ENCODE data around the gene PSKH1.
"Not testable (repeated sequence)": the region's sequence is repeated elsewhere in the genome, so short reads cannot be mapped to it uniquely, and the experiment has no call there.

PSKH1 gene

DNA sequence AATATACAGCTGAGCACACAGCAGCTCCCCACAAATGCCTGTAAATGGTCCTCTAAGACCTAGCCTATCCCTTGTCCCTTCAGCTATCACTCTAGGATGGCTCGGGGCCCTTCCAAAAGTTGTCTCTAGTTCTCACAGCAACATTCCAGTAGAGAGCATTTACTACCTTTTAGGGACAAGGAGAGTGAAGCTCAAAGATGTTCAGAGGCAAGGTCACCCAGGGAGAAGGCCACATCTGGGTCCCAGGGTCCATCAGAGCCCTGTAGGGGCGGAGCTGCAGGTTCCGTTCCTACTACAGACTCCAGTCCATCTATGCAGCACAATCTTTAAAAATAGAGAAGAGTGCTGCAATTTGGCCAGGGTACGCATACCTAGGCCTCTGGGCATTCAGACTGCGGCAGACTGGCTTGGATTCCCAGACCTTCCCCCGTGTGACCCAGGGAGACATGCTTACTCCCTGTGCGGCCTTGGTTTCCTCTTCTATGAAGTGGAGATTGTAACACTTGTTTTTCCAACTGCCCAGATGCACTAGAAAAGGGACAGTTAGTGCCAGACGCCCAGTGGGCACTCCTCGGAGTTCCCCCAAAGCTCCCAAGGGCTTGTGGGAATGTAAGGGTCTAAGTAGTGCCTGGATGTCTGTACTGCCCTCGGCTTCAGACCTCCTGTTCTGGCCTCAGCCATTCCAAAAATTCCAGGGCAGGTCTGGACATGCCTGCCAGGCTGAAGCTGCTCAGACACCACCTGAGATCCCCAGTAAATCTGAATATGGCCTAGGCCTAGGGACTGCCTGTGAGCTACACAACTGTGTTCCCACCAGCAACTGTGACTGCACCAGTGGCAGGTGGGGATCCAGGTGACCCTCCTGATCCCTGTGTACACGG is 72.9 kb downstream of the PSKH1 start:
- H3K27ac ChIP-seq: no peak overlapping the region
- H3K9ac ChIP-seq (ENCODE audit: insufficient read length): no peak overlapping the region
- TF ChIP-seq FOXP2 (optimal IDR thresholded peaks at IDR 0.05; ENCODE audit: control extremely low read depth, extremely low read length, insufficient read depth) (no peak), POLR2AphosphoS5 (IDR thresholded peaks at IDR 0.05; ENCODE audit: borderline replicate concordance, low read depth, low read length) (no peak), EZH2 (IDR thresholded peaks at IDR 0.05) (no peak)
- H3K9me3 ChIP-seq (ENCODE audit: low read depth, low read length): no peaks in the 10 kb centered on the region
- no peak overlapping the region for H3K4me3 ChIP-seq
- DNase-seq (ENCODE audit: low read depth, low spot score): no peak
- no peaks in the 10 kb centered on the region for H3K36me3 ChIP-seq (ENCODE audit: insufficient read depth, low read length)

- Histone ChIP-seq H3K9me3 (ENCODE audit: low read depth, low read length) (no peaks in the 10 kb centered on the region), H3K4me3 (no peak overlapping the region), H3K36me3 (ENCODE audit: insufficient read depth, low read length) (no peaks in the 10 kb centered on the region), H3K9ac (ENCODE audit: insufficient read length) (no peak overlapping the region), H3K27ac (no peak overlapping the region)
- no peak for DNase-seq (ENCODE audit: low read depth, low spot score)
- TF ChIP-seq FOXP2 (optimal IDR thresholded peaks at IDR 0.05; ENCODE audit: control extremely low read depth, extremely low read length, insufficient read depth) (no peak), POLR2AphosphoS5 (IDR thresholded peaks at IDR 0.05; ENCODE audit: borderline replicate concordance, low read depth, low read length) (no peak), EZH2 (IDR thresholded peaks at IDR 0.05) (no peak)
Observed at GRCh38 chr16:67966549-67967182, 73.6 kb downstream of the PSKH1 start.

GRCh38 chr16:67967183-67967957 is 74.3 kb downstream of the PSKH1 start:
- H3K36me3 ChIP-seq (ENCODE audit: insufficient read depth, low read length): no peaks in the 10 kb centered on the region
- no peak overlapping the region for H3K27ac ChIP-seq
- H3K9me3 ChIP-seq (ENCODE audit: low read depth, low read length): no peaks in the 10 kb centered on the region
- peak overlapping the region; percentile 47 for H3K9ac ChIP-seq (ENCODE audit: insufficient read length)
- TF ChIP-seq EZH2 (IDR thresholded peaks at IDR 0.05): no peak
- H3K4me3 ChIP-seq: peak overlapping the region; percentile 76
- DNase-seq (ENCODE audit: low read depth, low spot score): no peak

DNA sequence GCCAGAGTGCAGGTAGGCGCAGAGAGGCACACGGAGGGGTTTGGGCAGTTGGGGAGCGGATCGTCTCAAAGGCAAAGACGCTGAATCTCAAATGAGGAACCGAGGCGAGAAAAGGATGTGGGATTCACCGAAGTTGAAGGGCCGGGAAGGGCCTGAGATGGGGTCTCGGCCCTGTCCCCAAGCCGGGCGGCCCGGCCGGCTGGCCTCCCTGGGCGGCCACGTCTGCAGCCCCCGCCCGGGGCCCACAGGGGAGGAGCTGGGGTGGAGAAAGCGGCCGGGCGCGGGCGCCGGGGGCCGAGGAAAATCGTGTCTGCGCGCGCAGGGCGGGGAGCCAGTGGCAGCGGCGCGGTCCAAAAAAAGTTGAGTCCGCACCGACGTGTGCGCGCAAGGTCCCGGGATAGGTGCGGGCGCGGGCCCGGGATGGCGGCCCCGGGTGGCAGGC is 74.9 kb downstream of the PSKH1 start:
- no peak for DNase-seq (ENCODE audit: low read depth, low spot score)
- TF ChIP-seq EZH2 (IDR thresholded peaks at IDR 0.05): no peak
- no peak for TF ChIP-seq FOXP2 (optimal IDR thresholded peaks at IDR 0.05; ENCODE audit: control extremely low read depth, extremely low read length, insufficient read depth)
- no peak for TF ChIP-seq POLR2AphosphoS5 (IDR thresholded peaks at IDR 0.05; ENCODE audit: borderline replicate concordance, low read depth, low read length)
- no peak overlapping the region for H3K27ac ChIP-seq
- peak overlapping the region; percentile 76 for H3K4me3 ChIP-seq
- peak overlapping the region; percentile 47 for H3K9ac ChIP-seq (ENCODE audit: insufficient read length)
- no peaks in the 10 kb centered on the region for H3K36me3 ChIP-seq (ENCODE audit: insufficient read depth, low read length)
- H3K9me3 ChIP-seq (ENCODE audit: low read depth, low read length): no peaks in the 10 kb centered on the region

DNA sequence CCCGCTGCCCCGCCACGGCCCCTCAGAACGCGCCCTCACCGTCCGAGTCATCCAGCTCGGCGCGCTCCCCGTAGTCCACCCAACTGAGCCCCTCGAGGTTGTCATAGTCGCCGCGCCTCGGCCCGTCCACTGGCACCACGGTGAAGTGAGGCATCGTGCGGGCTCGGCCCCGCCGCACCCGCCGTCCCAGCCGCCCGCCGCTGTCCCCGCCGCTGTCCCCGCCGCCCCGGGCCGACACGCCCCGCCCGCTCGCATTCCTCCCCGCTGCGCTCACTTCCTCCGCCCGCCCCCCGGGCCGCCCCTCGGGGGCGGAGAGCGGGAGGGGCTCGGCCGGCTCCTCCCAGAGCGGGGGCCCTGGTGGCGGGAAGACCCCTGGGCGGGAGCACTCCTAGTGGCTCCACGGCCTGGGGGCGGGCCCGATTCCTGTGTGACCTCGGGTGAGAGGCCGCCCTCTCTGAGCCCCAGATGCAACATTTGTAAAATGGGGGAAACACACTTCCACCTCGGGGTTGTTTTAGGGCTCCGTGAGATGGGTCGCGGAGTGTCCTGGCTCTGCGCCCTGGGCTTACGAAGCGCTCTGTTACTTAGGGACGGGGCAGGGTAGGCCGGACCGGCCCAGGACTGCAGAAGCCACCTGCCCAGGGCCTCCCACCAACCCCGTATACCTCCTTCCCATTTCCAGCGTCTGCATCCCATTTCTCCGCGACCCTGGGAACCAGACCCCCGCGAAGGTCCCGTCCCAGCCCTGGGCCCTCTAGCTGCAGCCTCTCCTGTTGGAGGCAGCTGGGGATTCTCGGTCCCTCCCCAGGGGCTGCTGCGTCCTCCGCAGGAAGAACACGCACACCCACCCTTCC is 75.6 kb downstream of the PSKH1 start, which contains the start of gene SLC12A4:
Gene SLC12A4 (minus strand): TSS at position 238 of the 854 bp plus-strand sequence. CDS start 84 bp downstream, at position 154.
- H3K27ac ChIP-seq: no peak within 1 kb of the TSS
- H3K9me3 ChIP-seq (ENCODE audit: low read depth, low read length): no peaks in the 10 kb centered on the region
- peak within 1 kb of the TSS; percentile 76 for H3K4me3 ChIP-seq
- H3K9ac ChIP-seq (ENCODE audit: insufficient read length): peak within 1 kb of the TSS; percentile 47
- DNase-seq (ENCODE audit: low read depth, low spot score): no peak
- TF ChIP-seq POLR2AphosphoS5 (IDR thresholded peaks at IDR 0.05; ENCODE audit: borderline replicate concordance, low read depth, low read length) (no peak), EZH2 (IDR thresholded peaks at IDR 0.05) (no peak), FOXP2 (optimal IDR thresholded peaks at IDR 0.05; ENCODE audit: control extremely low read depth, extremely low read length, insufficient read depth) (no peak)
- no peaks in the 10 kb centered on the region for H3K36me3 ChIP-seq (ENCODE audit: insufficient read depth, low read length)

- H3K9me3 ChIP-seq (ENCODE audit: low read depth, low read length): no peaks in the 10 kb centered on the region
- no peak for DNase-seq (ENCODE audit: low read depth, low spot score)
- H3K9ac ChIP-seq (ENCODE audit: insufficient read length): no peak overlapping the region
- no peak overlapping the region for H3K27ac ChIP-seq
- no peak for TF ChIP-seq FOXP2 (optimal IDR thresholded peaks at IDR 0.05; ENCODE audit: control extremely low read depth, extremely low read length, insufficient read depth)
- TF ChIP-seq EZH2 (IDR thresholded peaks at IDR 0.05): no peak
- no peak for TF ChIP-seq POLR2AphosphoS5 (IDR thresholded peaks at IDR 0.05; ENCODE audit: borderline replicate concordance, low read depth, low read length)
- no peak overlapping the region for H3K4me3 ChIP-seq
- H3K36me3 ChIP-seq (ENCODE audit: insufficient read depth, low read length): no peaks in the 10 kb centered on the region
Observed at GRCh38 chr16:67969254-67970039, 76.4 kb downstream of the PSKH1 start.

DNA sequence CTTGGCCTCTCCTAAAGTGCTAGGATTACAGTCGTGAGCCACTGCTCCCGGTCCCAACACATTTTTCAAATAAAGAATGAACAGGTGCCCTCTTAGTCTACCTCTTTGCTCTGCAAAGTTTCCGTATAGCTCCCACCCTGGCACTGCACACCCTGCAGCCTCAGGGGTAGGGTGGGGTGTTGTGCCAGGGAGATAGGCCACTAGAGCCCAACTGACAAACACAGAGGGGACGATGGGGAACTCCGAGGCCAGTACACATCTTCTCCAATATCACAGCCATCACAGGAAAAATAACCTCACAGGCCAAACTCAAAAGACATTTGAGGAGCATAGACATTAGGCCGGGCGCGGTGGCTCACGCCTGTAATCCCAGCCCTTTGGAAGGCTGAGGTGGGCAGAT is 78.1 kb downstream of the PSKH1 start:
- Histone ChIP-seq H3K4me3 (no peak overlapping the region), H3K9ac (ENCODE audit: insufficient read length) (no peak overlapping the region), H3K36me3 (ENCODE audit: insufficient read depth, low read length) (no peaks in the 10 kb centered on the region), H3K27ac (no peak overlapping the region), H3K9me3 (ENCODE audit: low read depth, low read length) (no peaks in the 10 kb centered on the region)
- no peak for TF ChIP-seq FOXP2 (optimal IDR thresholded peaks at IDR 0.05; ENCODE audit: control extremely low read depth, extremely low read length, insufficient read depth)
- no peak for TF ChIP-seq POLR2AphosphoS5 (IDR thresholded peaks at IDR 0.05; ENCODE audit: borderline replicate concordance, low read depth, low read length)
- no peak for TF ChIP-seq EZH2 (IDR thresholded peaks at IDR 0.05)
- DNase-seq (ENCODE audit: low read depth, low spot score): no peak

DNA sequence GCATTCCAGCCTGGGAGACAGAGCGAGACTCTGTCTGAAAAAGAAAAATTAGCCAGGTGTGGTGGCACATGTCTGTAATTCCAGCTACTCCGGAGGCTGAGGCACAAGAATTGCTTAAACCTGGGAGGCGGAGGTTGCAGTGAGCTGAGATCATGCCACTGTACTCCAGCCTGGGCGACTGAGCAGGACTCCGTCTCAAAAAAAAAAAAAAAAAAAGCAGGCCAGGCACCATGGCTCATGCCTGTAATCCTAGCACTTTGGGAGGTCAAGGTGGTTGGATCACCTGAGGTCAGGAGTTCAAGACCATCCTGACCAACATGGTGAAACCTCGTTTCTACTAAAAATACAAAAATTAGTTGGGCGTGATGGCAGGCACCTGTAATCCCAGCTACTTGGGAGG is 79.2 kb downstream of the PSKH1 start:
- H3K27ac ChIP-seq; H3K4me3 ChIP-seq; H3K9ac ChIP-seq (ENCODE audit: insufficient read length); H3K9me3 ChIP-seq (ENCODE audit: low read depth, low read length); DNase-seq (ENCODE audit: low read depth, low spot score); H3K36me3 ChIP-seq (ENCODE audit: insufficient read depth, low read length): not testable (repeated sequence)
